A673 (cell line): ENCODE results near the gene STXBP2.

Experiments used
- CTCF ChIP-seq: fragments of 300-800, 200-600 bp; sonication (generic); conservative IDR thresholded peaks from 2 replicates; pipeline ENCODE4 v1.5.1; 2017; ENCODE audit warnings: low read depth, mild to moderate bottlenecking, antibody characterized with exemption, low read length, moderate library complexity, mixed read lengths
- EZH2 ChIP-seq: fragments of 200-600 bp; sonication (generic); IDR thresholded peaks from 2 replicates; pipeline ENCODE4 v1.6.1; 2017; ENCODE audit warnings: borderline replicate concordance, low read depth, mild to moderate bottlenecking, mixed read lengths, antibody characterized with exemption, low read length; ENCODE audit not compliant: poor library complexity, severe bottlenecking

- TF ChIP-seq CTCF (no peak), EZH2 (no peak)
Observed at GRCh38 chr19:7648265-7649014, 11.5 kb downstream of the STXBP2 start.
